ENCODE results near the gene ULK1. TPM values are rescaled to one million over a fixed set of nuclear protein-coding genes. Genes with fewer than 3 reads are reported as not detected.

ULK1 gene
- total RNA-seq, 1 experiment from 2014 or later = 48.9 TPM

GRCh38 chr12:131918311-131919050, 24.1 kb downstream of the ULK1 start:
- Mint-ChIP-seq H3K4me1 (ENCODE audit: low read depth, unreplicated experiment) (no peaks in the 10 kb centered on the region), H3K4me3 (ENCODE audit: low read depth, unreplicated experiment) (no peak overlapping the region), H3K36me3 (ENCODE audit: insufficient read depth, unreplicated experiment) (peaks cover 37% of the 10 kb centered on the region), H3K27ac (ENCODE audit: unreplicated experiment) (no peak overlapping the region), H3K9me3 (ENCODE audit: low read depth, unreplicated experiment) (no peaks in the 10 kb centered on the region), H3K27me3 (ENCODE audit: unreplicated experiment) (no peaks in the 10 kb centered on the region)
- intact Hi-C loops (cut with micrococcal nuclease; ENCODE audit: unreplicated experiment) = no loop called here
- no TSS peak for BruUV-seq (replicated peaks)
- TF ChIP-seq CTCF (IDR thresholded peaks at IDR 0.05; ENCODE audit: unreplicated experiment) = no peak
- CTCF ChIA-PET = interaction anchor here (0.5 kb wide), 1 partner anchor 680 kb away, joined by 3 read pairs; no protein-coding TSS in a partner anchor
- DNase-seq = no peak

GRCh38 chr12:131919051-131919347, 24.6 kb downstream of the ULK1 start:
- no peak overlapping the region for H3K4me3 Mint-ChIP-seq (ENCODE audit: low read depth, unreplicated experiment)
- no peaks in the 10 kb centered on the region for H3K27me3 Mint-ChIP-seq (ENCODE audit: unreplicated experiment)
- no TSS peak for BruUV-seq (replicated peaks)
- no peak for TF ChIP-seq CTCF (IDR thresholded peaks at IDR 0.05; ENCODE audit: unreplicated experiment)
- CTCF ChIA-PET = no interaction called here
- intact Hi-C loops (cut with micrococcal nuclease; ENCODE audit: unreplicated experiment) = no loop called here
- DNase-seq = no peak
- no peaks in the 10 kb centered on the region for H3K4me1 Mint-ChIP-seq (ENCODE audit: low read depth, unreplicated experiment)
- H3K9me3 Mint-ChIP-seq (ENCODE audit: low read depth, unreplicated experiment) = no peaks in the 10 kb centered on the region
- no peak overlapping the region for H3K27ac Mint-ChIP-seq (ENCODE audit: unreplicated experiment)
- peaks cover 32% of the 10 kb centered on the region for H3K36me3 Mint-ChIP-seq (ENCODE audit: insufficient read depth, unreplicated experiment)

GRCh38 chr12:131919366-131920156, 25.1 kb downstream of the ULK1 start:
- Mint-ChIP-seq H3K9me3 (ENCODE audit: low read depth, unreplicated experiment) (no peaks in the 10 kb centered on the region), H3K36me3 (ENCODE audit: insufficient read depth, unreplicated experiment) (peaks cover 28% of the 10 kb centered on the region), H3K27me3 (ENCODE audit: unreplicated experiment) (no peaks in the 10 kb centered on the region), H3K4me3 (ENCODE audit: low read depth, unreplicated experiment) (no peak overlapping the region), H3K27ac (ENCODE audit: unreplicated experiment) (no peak overlapping the region), H3K4me1 (ENCODE audit: low read depth, unreplicated experiment) (no peaks in the 10 kb centered on the region)
- CTCF ChIA-PET = no interaction called here
- no peak for DNase-seq
- no TSS peak for BruUV-seq (replicated peaks)
- TF ChIP-seq CTCF (IDR thresholded peaks at IDR 0.05; ENCODE audit: unreplicated experiment) = no peak
- intact Hi-C loops (cut with micrococcal nuclease; ENCODE audit: unreplicated experiment) = no loop called here

- intact Hi-C loops (cut with micrococcal nuclease; ENCODE audit: unreplicated experiment) = no loop called here
- CTCF ChIA-PET = no interaction called here
Observed at GRCh38 chr12:131920157-131920508, 25.7 kb downstream of the ULK1 start.

More at GRCh38 chr12:131920157-131920508, 25.7 kb downstream of the ULK1 start:
- DNase-seq = no peak
- peaks cover 24% of the 10 kb centered on the region for H3K36me3 Mint-ChIP-seq (ENCODE audit: insufficient read depth, unreplicated experiment)
- H3K4me3 Mint-ChIP-seq (ENCODE audit: low read depth, unreplicated experiment) = no peak overlapping the region
- no peak overlapping the region for H3K27ac Mint-ChIP-seq (ENCODE audit: unreplicated experiment)
- TF ChIP-seq CTCF (IDR thresholded peaks at IDR 0.05; ENCODE audit: unreplicated experiment) = no peak
- no TSS peak for BruUV-seq (replicated peaks)
- no peaks in the 10 kb centered on the region for H3K27me3 Mint-ChIP-seq (ENCODE audit: unreplicated experiment)
- H3K4me1 Mint-ChIP-seq (ENCODE audit: low read depth, unreplicated experiment) = no peaks in the 10 kb centered on the region
- H3K9me3 Mint-ChIP-seq (ENCODE audit: low read depth, unreplicated experiment) = no peaks in the 10 kb centered on the region

All from Calu3 (cell line).